HG02870 (cell line): ENCODE data around the gene SPC24.
"Not testable (repeated sequence)": the region's sequence is repeated elsewhere in the genome, so short reads cannot be mapped to it uniquely, and the experiment has no call there.

Source experiments
- ATAC-seq: cut with Tn5 transposase; IDR thresholded peaks from one replicate; pipeline ENCODE4 v1.9.1; 2021; ENCODE audit warnings: mild to moderate bottlenecking, moderate library complexity; ENCODE audit not compliant: unreplicated experiment

The SPC24 gene

GRCh38 chr19:11131471-11131870, 24.1 kb downstream of the SPC24 start:
- no peak for ATAC-seq

GRCh38 chr19:11130824-11131455, 24.6 kb downstream of the SPC24 start:
- no peak for ATAC-seq

GRCh38 chr19:11127905-11128304, 27.7 kb downstream of the SPC24 start:
- no peak for ATAC-seq

- no peak for ATAC-seq
Observed at GRCh38 chr19:11125994-11126685, 29.4 kb downstream of the SPC24 start.

GRCh38 chr19:11124157-11124556, 31.4 kb downstream of the SPC24 start:
- ATAC-seq: not testable (repeated sequence)

GRCh38 chr19:11123114-11123513, 32.5 kb downstream of the SPC24 start:
- no peak for ATAC-seq

- ATAC-seq: not testable (repeated sequence)
Observed at GRCh38 chr19:11121963-11122362, 33.6 kb downstream of the SPC24 start.

- ATAC-seq: no peak
Observed at GRCh38 chr19:11116507-11116906, 39.1 kb downstream of the SPC24 start.

GRCh38 chr19:11115895-11116446, 39.6 kb downstream of the SPC24 start:
- ATAC-seq: no peak

- no peak for ATAC-seq
Observed at GRCh38 chr19:11115042-11115441, 40.5 kb downstream of the SPC24 start.

GRCh38 chr19:11113140-11113708, 42.4 kb downstream of the SPC24 start:
- ATAC-seq: no peak

GRCh38 chr19:11111771-11112144, 43.8 kb downstream of the SPC24 start:
- ATAC-seq: no peak

GRCh38 chr19:11111117-11111770, 44.3 kb downstream of the SPC24 start:
- ATAC-seq: no peak

- no peak for ATAC-seq
Observed at GRCh38 chr19:11108746-11109145, 46.8 kb downstream of the SPC24 start.

GRCh38 chr19:11106477-11106876, 49.1 kb downstream of the SPC24 start:
- ATAC-seq: no peak

- no peak for ATAC-seq
Observed at GRCh38 chr19:11105014-11105636, 50.5 kb downstream of the SPC24 start.

GRCh38 chr19:11103667-11104066, 51.9 kb downstream of the SPC24 start:
- ATAC-seq: not testable (repeated sequence)

- ATAC-seq: no peak
Observed at GRCh38 chr19:11102944-11103343, 52.6 kb downstream of the SPC24 start.

GRCh38 chr19:11101057-11101456, 54.5 kb downstream of the SPC24 start:
- no peak for ATAC-seq

GRCh38 chr19:11100049-11100448, 55.5 kb downstream of the SPC24 start:
- no peak for ATAC-seq

GRCh38 chr19:11098861-11099260, 56.7 kb downstream of the SPC24 start:
- ATAC-seq: no peak
